ENCODE results near the gene PLXND1. TPM values are rescaled to one million over a fixed set of nuclear protein-coding genes. Genes with fewer than 3 reads are reported as not detected.
"Not testable (repeated sequence)": the region's sequence is repeated elsewhere in the genome, so short reads cannot be mapped to it uniquely, and the experiment has no call there.

Gene PLXND1, protein sequence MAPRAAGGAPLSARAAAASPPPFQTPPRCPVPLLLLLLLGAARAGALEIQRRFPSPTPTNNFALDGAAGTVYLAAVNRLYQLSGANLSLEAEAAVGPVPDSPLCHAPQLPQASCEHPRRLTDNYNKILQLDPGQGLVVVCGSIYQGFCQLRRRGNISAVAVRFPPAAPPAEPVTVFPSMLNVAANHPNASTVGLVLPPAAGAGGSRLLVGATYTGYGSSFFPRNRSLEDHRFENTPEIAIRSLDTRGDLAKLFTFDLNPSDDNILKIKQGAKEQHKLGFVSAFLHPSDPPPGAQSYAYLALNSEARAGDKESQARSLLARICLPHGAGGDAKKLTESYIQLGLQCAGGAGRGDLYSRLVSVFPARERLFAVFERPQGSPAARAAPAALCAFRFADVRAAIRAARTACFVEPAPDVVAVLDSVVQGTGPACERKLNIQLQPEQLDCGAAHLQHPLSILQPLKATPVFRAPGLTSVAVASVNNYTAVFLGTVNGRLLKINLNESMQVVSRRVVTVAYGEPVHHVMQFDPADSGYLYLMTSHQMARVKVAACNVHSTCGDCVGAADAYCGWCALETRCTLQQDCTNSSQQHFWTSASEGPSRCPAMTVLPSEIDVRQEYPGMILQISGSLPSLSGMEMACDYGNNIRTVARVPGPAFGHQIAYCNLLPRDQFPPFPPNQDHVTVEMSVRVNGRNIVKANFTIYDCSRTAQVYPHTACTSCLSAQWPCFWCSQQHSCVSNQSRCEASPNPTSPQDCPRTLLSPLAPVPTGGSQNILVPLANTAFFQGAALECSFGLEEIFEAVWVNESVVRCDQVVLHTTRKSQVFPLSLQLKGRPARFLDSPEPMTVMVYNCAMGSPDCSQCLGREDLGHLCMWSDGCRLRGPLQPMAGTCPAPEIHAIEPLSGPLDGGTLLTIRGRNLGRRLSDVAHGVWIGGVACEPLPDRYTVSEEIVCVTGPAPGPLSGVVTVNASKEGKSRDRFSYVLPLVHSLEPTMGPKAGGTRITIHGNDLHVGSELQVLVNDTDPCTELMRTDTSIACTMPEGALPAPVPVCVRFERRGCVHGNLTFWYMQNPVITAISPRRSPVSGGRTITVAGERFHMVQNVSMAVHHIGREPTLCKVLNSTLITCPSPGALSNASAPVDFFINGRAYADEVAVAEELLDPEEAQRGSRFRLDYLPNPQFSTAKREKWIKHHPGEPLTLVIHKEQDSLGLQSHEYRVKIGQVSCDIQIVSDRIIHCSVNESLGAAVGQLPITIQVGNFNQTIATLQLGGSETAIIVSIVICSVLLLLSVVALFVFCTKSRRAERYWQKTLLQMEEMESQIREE (N-terminal part only)
- total RNA-seq (ENCODE audit: insufficient read depth, low replicate concordance), result 108 TPM

DNA sequence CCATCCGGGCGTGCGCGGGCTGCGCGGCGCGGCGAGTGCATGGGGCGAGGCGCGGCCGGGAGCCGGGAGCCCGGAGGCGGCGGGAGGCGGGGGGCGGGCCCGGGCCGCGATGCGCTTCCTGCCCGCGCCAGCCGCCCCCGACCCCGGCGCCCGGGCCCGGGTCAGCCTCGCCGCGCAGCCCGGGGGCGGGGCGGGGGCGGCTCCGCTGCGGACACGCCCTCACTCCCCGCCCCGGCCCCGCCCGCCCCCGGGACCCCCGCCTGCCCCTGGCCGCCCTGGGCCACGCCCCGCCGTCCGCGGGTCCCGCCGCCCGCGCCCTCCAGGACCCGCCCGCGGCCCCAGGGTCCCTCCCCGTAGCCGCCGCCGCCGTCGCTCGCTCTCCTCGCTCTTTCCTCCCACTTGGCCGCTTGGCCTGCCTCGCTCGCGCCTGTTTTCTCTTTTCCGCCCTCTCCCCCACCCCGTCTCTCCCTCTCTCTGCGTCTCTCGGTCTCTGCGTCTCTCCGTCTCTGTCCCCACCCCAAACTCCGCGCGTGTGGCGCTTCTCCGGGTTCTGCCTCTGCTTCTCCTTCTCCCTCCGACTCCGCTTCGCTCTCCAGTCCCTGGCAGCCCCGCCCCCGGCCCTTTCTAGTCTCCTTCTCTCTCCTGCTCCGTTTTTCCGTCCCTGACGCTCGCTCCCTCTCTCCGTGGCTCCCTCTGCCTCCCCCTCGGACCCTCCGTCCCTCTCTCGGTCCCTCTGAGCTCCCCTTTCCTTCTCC lies at the start of gene PLXND1:
Gene PLXND1 (minus strand): TSS at position 41 of the 755 bp plus-strand sequence. CDS start 37 bp downstream, at position 4.
- DNase-seq (ENCODE audit: low spot score), result peak; percentile 90

DNA sequence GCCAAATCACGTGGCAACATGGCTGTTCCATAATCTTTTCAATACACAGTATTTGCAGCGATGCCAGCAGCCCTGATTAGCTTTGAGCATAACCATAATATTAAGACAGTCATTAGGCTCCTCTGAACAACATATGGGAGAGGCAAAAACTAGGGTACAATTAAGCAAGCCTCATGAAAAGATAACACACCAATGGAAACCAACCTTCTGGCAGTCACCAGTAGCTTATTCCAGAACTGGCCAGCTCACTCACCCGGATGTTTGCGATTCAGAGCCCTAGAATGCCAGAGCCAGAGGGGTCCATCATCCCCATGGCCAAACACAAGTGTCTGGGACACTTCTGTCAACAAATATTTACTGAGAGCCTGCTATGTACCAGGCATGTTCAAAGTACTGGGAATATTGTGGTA lies 48.8 kb upstream of the PLXND1 start:
- DNase-seq (ENCODE audit: low spot score), result no peak

DNA sequence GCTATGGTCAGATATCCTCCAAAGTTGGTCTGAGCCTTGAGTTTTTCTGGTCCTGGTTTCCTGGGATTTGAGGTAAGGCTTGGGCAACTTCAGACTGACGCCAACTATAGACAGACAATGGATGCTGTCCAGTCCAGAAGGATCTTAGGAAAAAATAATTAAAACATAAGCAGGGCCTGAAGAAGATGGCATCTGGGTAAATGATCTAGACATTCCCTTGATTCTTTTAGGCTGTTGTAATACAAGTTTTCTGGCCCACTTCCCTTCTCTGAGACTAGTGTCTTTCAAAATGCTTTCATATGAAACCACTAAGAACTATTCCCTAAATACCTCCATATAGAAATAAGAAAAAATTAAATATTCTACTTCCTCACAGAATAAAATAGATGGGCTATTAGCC lies 47.7 kb upstream of the PLXND1 start:
- DNase-seq (ENCODE audit: low spot score), result no peak

DNA sequence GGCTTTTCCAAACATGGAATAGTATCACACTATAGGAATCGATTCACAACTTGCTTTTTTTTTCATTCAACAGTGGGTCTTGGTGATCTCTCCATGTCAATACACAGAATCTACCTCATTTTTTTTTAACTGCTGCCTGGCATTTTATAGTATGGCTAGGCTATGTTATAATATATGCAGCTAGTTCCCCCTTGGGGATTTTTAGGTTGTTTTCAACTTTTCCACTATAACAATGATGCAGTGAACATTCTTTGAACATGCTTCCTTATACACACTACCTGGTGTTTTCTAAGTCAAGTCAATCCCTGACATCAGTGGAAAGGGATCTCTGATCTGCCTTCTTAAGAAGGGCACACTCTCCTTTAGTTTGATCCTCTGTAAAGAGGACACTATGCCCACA lies 46.5 kb upstream of the PLXND1 start:
- DNase-seq (ENCODE audit: low spot score), result no peak

DNA sequence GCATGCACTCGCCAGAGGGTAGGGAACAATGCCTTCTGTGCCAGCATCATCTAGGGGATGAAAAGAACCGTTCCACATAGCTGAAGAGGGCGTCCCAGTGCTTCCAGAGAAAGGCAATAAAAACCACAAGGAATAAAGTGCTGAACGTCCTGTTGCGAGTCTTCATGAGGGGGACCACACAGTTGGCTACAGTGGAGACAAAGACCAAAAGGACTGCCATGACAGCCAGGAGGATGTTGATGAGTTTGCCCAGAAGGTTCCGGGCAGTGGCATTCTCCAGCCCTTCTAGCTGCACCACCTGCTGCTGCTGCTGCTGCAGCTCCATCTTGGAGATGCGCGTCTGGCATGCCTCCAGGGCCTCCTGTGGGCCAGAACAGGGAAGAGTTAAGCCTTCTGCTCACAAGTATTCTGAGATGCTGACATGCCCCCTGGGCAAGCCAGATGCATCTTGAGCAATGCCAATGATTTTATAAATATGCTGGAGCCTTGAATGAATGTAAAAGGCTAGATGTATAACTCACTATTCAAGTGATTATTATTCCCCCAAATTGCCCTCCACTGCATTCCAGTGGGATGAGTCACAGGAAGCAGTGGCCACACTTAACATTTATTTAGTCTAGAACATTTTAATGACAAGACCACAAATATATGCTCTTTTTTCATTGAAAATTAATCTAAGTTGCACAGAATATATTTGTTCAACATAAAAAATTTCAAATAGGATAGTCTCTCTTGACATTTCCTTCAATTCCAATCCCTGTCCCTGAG lies 45.1 kb upstream of the PLXND1 start:
- DNase-seq (ENCODE audit: low spot score), result peak; percentile 27

DNA sequence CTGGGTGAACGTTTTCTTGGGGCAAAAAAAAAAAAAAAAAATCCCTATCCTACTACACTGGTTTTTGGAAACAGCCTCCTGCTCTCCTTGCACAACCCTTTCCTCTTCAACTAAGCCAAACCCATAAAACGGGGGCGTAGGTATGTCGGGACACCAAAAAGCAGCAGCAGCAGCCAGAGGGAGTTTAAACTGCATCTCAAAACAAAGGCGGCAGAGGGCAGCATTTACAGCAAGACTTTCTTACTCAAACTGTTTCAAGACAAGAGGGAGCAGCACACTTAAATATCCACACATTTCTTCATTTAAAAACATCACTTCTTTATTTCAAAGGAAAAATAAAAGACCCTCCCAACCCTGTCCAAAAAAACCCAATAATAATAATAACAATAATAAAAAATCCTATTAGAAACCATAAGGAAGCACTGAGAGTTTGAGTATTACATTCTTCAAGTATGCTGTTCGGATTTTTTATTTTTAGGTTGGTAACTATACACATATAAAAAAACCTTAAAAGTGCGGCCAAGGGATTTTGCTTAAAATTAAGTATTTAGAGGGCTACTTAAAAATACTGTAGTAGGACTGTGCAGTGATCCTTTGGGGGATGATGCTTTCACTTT lies 43.9 kb upstream of the PLXND1 start:
- DNase-seq (ENCODE audit: low spot score), result peak; percentile 80

DNA sequence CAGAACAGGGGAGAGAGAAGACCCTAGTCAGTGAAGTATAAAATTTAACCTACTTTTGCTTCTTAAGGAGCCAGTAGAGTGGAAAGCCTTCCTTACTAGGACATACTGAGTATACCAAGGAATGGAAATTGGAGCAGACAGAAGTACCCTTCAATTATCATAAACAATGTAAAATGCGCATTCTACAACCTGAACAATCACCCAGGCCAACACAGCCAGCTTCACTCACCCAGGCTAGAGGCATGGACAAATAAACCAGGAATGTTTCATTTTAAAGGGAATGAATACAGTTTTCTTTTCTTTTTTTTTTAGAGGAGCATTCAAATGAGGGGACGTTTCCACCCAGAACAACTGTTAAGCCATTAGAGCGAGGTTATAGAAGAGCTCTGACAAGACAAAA lies 41.9 kb upstream of the PLXND1 start:
- DNase-seq (ENCODE audit: low spot score), result no peak

DNA sequence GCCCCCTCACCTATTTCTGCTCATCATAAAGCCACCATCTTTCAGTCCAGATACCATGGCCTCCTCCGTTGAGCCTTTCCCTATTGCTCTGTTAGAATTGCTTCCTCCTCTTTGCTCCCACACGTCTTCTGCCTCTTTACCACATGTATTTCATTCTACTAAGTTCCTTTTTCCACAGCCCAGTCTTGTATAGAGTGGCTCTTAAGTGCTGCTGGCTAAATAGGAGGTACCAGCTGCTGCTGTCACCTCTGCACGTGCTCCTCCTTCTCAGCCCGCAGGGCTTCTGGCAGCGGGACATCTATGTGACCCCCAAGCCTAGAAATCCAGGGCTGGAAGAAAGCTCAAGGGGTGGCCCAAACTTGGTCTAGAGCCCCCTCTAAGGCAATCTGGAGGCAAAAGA lies 38.8 kb upstream of the PLXND1 start:
- DNase-seq (ENCODE audit: low spot score), result no peak

DNA sequence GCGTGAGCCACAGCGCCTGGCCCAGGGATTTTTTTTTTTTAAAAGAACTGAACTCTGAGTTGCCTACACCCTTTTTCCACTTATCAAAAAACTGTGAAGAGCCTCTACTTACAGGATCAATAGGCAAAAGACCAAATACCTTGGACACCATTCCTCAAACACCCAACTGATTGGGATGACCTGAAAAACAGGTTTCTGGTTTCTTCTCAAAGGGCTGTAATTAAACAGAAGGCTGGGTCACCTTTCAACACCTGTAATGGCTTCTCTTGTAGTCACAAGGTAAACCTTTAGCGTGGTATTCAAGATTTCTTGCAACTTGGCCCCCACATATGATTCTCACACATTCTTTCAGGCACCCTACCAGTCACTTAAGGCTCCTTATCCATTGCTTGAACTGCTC lies 38.4 kb upstream of the PLXND1 start:
- no peak for DNase-seq (ENCODE audit: low spot score)

DNA sequence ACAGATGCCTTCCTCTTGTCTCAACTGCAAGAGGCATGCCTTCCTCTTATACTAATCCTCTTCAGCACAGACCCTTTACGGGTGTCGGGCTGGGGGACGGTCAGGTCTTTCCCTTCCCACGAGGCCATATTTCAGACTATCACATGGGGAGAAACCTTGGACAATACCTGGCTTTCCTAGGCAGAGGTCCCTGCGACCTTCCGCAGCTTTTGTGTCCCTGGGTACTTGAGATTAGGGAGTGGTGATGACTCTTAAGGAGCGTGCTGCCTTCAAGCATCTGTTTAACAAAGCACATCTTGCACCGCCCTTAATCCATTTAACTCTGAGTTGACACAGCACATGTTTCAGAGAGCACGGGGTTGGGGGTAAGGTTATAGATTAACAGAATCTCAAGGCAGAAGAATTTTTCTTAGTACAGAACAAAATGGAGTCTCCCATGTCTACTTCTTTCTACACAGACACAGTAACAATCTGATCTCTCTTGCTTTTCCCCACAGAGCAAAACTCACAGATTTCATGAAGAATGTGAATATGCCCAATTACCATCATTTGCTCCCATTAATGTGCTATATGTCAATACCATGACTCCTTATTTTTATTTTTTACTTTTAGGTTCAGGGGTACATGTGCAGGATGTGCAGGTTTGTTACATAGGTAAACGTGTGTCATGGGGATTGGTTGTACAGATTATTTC lies 35.2 kb upstream of the PLXND1 start:
- not testable (repeated sequence) for DNase-seq (ENCODE audit: low spot score)

DNA sequence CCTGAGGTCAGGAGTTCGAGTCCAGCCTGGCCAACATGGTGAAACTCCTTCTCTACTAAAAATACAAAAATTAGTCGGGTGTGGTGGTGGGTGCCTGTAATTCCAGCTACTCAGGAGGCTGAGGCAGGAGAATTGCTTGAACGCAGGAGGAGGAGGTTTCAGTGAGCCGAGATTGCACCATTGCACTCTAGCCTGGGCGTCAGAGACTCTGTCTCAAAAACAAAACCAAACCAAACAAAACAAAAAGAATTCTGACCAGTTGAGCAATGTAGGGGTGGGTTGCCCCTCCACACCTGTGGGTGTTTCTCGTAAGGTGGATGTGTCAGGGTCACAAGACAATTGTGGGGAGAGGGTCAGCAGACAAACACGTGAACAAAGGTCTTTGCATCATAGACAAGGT lies 34.5 kb upstream of the PLXND1 start:
- not testable (repeated sequence) for DNase-seq (ENCODE audit: low spot score)

DNA sequence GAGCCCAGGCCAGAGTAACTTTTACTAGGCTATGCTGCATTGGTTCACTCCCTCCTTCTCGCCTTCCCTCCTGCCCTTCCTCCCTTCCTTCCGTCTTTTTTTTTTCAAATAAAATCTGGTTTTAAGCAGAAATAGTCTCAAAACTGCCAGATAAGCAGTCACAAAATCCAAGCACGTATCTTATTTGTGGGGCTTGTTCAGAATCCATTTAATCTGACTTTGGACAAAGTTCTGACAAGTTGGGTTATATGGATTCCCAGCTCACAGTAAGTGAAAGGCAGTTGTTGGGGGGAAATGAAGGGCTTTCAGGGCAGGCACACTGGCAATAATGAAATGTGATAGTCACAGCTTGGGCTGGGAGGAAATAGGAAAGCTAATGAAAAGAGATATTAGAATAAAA lies 32.0 kb upstream of the PLXND1 start:
- peak; percentile 97 for DNase-seq (ENCODE audit: low spot score)

DNA sequence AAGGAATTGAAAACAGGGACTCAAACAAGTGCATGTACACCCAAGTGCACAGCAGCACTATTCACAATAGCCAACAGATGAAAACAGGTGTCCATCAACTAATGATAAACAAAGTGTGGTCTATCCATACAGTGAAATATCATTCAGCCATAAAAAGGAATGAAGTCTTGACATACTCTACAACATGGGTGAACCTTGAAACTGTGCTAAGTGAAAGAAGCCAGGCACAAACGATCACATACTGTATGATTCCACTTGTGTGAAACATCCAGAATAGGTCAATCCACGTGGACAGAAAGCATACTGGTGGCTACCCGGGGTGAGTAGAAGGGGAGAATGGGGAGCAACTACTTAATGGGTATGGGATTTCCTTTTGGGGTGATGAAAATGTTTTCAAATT lies 29.6 kb upstream of the PLXND1 start:
- no peak for DNase-seq (ENCODE audit: low spot score)

DNA sequence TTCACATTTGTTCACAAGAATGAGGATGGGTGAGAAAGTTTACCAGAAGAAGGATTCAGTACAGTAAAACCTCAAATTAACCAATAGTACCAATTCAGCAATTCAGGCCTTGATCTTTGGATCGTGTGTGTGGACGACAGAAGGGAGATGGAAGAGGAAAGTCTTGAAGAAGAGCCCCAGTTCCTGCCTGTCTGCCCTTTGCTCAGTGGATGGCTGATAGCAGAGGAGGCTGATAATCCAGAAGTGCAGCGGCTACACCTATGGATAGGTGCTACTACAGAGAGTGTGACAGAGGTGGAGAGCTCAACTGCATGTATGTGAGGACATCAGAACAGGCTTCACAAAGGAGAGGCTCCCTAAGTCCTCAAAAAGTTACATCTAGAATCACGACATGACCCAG lies 29.2 kb upstream of the PLXND1 start:
- no peak for DNase-seq (ENCODE audit: low spot score)

DNA sequence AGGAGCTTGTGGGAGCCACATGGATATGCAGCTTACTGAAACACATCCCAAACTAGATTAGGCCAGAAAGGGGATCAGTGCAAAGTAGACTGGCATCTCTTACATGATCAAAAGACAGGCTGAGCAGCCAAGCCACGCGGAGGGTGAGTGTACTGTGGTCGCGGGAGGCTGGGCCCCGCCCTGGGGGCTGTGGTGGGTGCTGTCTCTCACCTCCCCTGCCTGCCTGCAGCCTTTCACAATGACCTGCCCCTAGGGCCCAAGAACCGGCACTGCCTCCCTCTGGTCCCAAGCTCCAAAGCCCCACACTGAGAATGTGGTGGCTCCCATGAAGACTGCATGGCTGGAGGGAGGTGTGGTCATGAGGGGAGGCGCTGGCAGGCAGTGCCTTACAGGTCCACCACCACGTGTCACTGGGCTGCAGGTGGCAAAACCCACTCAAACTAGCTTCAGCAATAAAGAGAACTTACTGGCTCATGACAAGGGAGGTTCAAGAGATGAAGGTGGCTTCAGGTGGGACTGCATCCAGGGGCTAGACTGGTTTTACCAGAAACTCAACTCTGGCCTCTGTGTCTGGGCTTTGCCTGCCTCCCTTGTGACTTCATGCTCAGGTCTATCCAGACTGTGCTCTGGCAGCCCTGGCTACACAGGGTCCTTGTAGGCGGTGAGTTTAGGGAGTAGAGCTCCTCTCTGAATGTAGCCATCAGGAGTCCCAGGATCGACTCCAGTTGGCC lies 27.4 kb upstream of the PLXND1 start:
- peak; percentile 71 for DNase-seq (ENCODE audit: low spot score)

DNA sequence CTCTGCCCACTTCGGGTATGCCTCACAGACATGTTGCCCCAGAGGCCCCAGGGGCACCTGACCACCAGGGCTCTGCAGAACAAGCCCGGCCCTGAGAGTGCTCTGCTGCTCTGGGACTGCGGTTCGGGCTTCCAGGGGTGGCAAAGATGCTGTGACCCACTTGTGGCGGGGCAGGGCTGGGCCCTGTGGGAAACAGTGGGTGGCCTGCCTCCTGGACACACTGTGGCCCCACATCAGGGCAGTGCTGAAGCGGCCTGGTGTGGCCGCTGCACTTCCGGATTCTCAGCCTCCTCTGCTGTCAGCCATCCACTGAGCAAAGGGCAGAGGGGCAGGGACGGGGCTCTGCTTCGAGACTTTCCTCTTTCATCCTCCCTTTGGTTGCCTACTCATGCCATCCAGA lies 26.5 kb upstream of the PLXND1 start:
- no peak for DNase-seq (ENCODE audit: low spot score)

DNA sequence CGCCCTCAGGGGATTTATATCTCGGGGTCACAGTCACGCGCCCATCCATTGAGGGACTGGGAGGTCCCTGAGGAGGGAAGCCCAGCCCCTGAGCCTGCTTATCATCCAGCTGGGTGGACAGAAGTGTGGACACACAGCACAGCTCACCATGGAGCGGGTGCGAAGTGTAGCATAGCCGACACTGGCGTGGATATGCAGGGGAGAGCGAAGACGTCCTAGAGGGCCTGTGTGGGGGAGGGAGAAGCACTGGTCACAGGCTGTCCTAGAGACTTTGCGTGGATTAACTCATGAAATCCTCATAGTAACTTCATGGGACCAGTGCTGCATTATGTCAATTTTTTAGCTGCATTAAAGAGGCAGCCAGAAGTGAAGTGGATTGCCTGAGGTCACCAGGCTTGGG lies 26.1 kb upstream of the PLXND1 start:
- no peak for DNase-seq (ENCODE audit: low spot score)

DNA sequence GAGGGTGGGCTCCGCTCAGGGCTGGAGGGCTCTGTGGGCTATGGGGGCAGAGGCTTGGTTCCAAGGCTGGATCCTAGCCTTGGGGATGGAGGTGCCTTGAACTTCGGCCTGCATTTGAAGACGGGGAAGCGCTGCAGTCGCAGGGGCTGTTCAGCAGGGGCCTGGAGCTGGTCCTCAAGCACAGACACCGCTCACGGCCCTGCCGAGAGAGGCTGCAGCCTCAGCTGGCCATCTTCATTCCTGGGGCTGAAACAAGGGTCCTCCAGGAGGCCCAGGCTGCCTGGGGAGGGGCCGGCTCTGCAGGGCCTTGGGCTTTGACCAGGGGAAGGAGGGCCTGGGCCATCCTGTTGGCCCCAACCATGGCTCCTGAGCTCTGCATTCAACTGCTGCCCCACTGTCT lies 25.6 kb upstream of the PLXND1 start:
- no peak for DNase-seq (ENCODE audit: low spot score)
